MG63 (cell line): Measurements from ENCODE around the gene CSNK1G1. TPM values are rescaled to one million over a fixed set of nuclear protein-coding genes. Genes with fewer than 3 reads are reported as not detected.
"Not testable (repeated sequence)": the region's sequence is repeated elsewhere in the genome, so short reads cannot be mapped to it uniquely, and the experiment has no call there.

ENCODE experiments used
- DNase-seq: peaks from one replicate; pipeline ENCODE4 v3.0.0-alpha.2; 2020
- H3K27me3 ChIP-seq: fragments of 250-450 bp; sonication (Bioruptor Pico); 2 replicates; pipeline ENCODE4 v1.5.1; 2020; ENCODE audit warnings: mild to moderate bottlenecking, moderate library complexity
- H3K36me3 ChIP-seq: fragments of 250-450 bp; sonication (Bioruptor Pico); 2 replicates; pipeline ENCODE4 v1.5.1; 2020; ENCODE audit warnings: mild to moderate bottlenecking, moderate library complexity
- H3K4me3 ChIP-seq: fragments of 250-450 bp; sonication (Bioruptor Pico); 2 replicates; pipeline ENCODE4 v1.5.1; 2020; ENCODE audit warnings: mild to moderate bottlenecking, moderate library complexity
- H3K9me3 ChIP-seq: fragments of 250-450 bp; sonication (Bioruptor Pico); 2 replicates; pipeline ENCODE4 v1.5.1; 2020; ENCODE audit warnings: mild to moderate bottlenecking, moderate library complexity
- total RNA-seq: library from RNA; depleted of rRNA; stranded (reverse); fragments of >200 nt; shearing (Covaris generic); gene quantifications from 2 replicates; pipeline ENCODE4 v1.2.3, GENCODE V29; 2014; ENCODE audit warnings: low replicate concordance

Gene CSNK1G1
- total RNA-seq, 1 experiment from 2014 or later = 12.7 TPM

DNA sequence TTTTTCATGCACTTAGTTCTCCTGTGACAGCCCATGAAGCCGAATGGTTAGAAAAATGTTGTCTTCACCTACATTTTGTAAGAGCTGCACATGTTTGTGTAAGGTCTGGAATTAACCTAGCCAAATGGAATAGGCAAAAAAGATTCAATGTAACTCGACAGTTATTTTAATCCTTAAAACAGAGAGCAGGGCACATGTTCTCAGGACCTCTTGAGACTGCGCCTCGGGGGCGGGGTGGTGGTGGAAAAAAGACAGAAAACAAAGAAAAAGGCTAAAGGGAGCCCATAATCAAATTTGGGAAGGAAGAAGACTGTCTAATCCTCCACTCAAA, 702 bp upstream of the CSNK1G1 start:
- Histone ChIP-seq H3K36me3 (peaks cover 13% of the 10 kb centered on the region), H3K4me3 (peak overlapping the region; percentile 74), H3K9me3 (no peaks in the 10 kb centered on the region), H3K27me3 (no peaks in the 10 kb centered on the region)
- no peak for DNase-seq

DNA sequence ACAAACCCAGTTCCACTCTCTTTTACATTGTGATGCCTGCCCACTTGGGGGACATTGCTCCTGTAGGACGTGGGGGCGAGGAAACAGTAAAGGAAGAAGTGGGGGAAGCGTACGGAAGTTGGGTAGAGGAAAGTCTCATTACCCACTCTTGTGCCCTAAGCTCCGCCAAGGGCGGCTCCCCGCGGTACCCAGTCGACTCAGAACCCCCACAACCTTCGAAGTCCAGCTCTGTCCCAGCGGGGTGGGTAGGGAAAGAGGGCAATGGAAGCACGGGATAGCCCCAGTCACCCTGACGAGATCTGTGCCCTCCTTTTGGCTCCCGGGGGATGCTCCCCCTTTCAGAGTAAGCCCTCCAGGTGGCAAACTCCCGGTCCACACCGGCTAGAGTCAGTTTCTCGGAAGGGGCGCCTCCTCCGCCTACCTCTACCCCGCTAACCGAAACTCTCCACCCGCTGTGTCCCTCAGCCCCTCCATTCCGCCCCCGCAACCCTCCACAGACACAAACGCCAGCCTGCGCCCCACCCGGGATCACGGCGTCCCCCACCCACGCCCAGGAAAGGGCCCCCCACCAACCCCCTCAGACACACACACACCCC, 527 bp downstream of the CSNK1G1 start:
- Histone ChIP-seq H3K4me3 (peak overlapping the region; percentile 74), H3K27me3 (no peaks in the 10 kb centered on the region), H3K9me3 (no peaks in the 10 kb centered on the region), H3K36me3 (peaks cover 11% of the 10 kb centered on the region)
- peak; percentile 34 for DNase-seq

DNA sequence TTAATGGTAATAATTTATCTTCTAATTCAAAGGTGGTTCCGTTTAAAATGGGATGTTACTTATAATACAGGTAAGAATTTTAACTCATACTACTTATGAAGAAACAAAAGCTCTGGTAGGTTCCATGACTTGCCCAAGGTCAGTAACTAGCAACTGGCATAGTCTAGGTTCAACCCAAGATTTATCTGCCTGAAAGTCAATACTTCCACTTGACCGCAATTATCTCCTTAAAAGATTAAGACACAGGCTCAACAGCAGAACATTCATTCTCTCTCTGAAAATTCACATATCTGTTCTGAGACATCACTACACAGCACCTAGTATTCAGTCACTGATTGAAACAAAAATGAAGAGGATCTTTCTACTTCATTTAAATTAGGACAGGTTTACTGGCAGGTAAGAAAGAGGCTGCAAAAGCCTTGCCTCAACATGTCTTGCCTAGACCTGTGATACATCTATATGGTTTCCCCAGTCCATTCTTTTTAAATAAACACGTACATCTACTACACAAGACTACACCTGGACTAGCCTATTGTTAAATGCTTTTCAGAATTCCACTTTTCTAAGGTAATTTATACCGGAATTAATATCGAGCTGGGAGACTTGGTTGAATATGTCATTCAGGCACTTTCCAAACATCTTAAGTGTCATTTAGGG, 1.2 kb downstream of the CSNK1G1 start:
- DNase-seq = no peak
- Histone ChIP-seq H3K36me3 (peaks cover 8% of the 10 kb centered on the region), H3K4me3 (peak overlapping the region; percentile 74), H3K27me3 (no peaks in the 10 kb centered on the region), H3K9me3 (no peaks in the 10 kb centered on the region)

DNA sequence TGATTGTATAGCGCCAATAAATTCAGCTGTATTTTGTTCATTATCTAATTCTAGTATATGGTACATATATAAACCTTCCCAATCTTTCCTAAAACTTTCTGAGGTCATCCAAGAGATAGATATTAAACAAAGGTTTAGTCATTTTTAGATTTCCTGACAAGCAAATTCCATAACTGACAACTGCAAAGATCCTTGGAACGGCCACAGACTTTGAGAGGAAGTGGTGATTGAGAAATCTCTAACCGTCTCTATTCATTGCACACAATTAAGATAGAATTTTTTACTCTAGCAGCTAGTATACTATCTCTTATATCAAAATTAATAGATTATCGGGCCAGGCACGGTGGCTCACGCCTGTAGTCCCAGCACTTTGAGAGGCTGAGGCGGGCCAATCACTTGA, 4.7 kb downstream of the CSNK1G1 start:
- Histone ChIP-seq H3K4me3 (no peak overlapping the region), H3K9me3 (no peaks in the 10 kb centered on the region), H3K27me3 (no peaks in the 10 kb centered on the region), H3K36me3 (peaks cover 13% of the 10 kb centered on the region)
- no peak for DNase-seq

- H3K27me3 ChIP-seq = no peaks in the 10 kb centered on the region
- peaks cover 13% of the 10 kb centered on the region for H3K36me3 ChIP-seq
- H3K9me3 ChIP-seq = no peaks in the 10 kb centered on the region
- H3K4me3 ChIP-seq = no peak overlapping the region
- DNase-seq = no peak
These were observed 6.6 kb downstream of the CSNK1G1 start for GRCh38 chr15:64349375-64349774.

DNA sequence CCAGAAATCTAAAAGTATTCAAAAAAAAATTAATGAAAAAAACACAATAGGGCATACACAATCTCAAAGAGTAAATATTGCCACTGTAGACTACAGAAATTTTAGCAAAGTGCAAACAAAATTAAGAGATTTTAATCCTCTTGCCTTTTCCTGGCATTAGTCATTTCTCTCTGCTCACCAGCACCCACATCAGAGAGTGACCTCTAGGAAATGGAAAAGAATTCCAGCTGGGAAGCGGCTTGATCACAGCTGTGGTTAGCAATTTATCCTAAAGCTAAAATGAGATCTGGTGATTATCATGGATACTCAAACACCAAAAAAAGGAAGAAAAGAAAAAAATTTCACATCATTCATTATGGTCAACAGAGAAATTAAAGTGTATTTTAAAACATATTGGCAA, 7.5 kb downstream of the CSNK1G1 start:
- Histone ChIP-seq H3K4me3 (no peak overlapping the region), H3K9me3 (no peaks in the 10 kb centered on the region), H3K27me3 (no peaks in the 10 kb centered on the region), H3K36me3 (peaks cover 13% of the 10 kb centered on the region)
- no peak for DNase-seq

DNA sequence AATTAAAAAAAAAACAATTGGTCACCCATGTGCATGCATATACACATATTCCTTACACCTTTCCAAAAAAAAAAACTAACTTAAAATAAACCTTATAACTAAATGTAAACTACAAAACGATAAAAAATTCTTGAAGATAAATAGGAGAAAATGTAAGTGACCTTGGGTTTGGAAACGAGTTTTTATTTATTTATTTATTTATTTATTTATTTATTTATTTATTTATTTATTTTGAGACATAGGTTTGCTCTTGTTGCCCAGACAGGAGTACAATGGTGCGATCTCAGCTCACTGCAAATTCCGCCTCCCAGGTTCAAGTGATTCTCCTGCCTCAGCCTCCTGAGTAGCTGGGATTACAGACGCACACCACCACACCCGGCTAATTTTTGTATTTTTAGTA, 9.7 kb downstream of the CSNK1G1 start:
- H3K27me3 ChIP-seq, H3K9me3 ChIP-seq, H3K4me3 ChIP-seq, DNase-seq: not testable (repeated sequence)
- H3K36me3 ChIP-seq = peaks cover 18% of the 10 kb centered on the region

DNA sequence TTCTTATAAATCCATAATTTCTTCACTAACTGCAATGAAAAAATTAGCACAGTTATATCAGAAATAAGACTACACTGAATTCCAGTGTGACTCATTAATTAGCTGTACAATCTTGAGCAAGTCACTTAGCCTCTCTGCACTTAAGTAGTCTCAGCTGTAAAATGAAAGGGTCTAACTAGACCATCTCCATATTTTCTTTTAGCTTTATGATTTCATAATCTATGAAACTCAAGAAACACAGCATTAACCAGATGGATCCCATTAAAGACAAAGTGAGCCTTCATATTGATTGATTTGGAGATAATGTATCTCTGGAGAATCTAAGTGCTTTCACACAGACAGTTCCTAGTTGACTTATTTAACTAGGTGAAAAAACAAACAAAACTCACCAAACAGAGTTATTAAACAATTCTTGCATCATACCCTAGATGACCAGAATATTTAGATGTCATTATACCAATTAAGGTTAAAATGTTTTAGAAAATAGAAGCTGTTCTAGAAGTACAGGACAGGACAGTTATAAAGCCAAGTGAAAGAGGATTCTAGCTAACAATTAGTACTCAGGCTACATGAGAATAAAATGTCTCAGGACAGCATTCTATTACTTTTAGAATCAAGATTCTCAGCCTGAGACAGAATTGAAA, 11.2 kb downstream of the CSNK1G1 start:
- Histone ChIP-seq H3K9me3 (no peaks in the 10 kb centered on the region), H3K36me3 (peaks cover 13% of the 10 kb centered on the region), H3K4me3 (no peak overlapping the region), H3K27me3 (no peaks in the 10 kb centered on the region)
- no peak for DNase-seq

DNA sequence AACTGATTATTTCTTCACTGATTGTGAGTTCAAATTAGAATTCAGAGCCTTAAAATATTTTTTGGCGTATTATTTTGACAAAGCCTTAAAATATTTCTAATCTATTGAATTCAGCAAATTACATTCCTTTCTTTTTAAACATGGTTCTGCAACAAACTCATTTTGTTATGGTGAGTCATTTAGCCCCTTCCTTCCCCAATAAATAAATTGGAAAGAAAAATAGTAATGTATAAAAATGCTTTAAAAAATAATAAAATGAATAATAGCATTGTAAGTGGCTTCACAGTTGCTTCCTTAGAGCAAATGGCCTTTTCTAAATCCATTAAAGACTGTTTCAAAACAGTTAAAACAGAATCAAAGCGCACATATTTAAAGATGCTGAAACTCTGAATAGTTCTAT, 12.1 kb downstream of the CSNK1G1 start:
- Histone ChIP-seq H3K27me3 (no peaks in the 10 kb centered on the region), H3K9me3 (no peaks in the 10 kb centered on the region), H3K4me3 (no peak overlapping the region), H3K36me3 (peaks cover 13% of the 10 kb centered on the region)
- no peak for DNase-seq

DNA sequence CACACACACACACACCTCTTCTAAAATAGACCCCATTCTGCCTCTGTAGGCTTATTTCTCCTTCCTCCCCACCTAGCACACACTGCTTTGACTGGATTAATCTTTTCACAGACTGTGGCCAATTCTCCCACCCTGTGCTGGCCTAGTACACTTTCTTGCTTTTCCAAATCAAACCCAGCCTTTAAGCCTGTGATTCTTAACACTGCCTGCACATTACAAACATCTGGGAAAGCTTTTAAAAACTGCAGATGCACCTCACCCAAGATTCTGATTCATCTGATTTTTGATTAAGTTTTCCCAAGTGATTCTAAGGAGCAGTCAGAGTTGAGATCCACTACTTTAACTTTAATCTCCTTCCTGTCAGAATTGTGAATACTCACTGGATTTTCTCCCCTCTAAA, 12.8 kb downstream of the CSNK1G1 start:
- peaks cover 13% of the 10 kb centered on the region for H3K36me3 ChIP-seq
- no peak for DNase-seq
- no peak overlapping the region for H3K4me3 ChIP-seq
- no peaks in the 10 kb centered on the region for H3K9me3 ChIP-seq
- no peaks in the 10 kb centered on the region for H3K27me3 ChIP-seq

DNA sequence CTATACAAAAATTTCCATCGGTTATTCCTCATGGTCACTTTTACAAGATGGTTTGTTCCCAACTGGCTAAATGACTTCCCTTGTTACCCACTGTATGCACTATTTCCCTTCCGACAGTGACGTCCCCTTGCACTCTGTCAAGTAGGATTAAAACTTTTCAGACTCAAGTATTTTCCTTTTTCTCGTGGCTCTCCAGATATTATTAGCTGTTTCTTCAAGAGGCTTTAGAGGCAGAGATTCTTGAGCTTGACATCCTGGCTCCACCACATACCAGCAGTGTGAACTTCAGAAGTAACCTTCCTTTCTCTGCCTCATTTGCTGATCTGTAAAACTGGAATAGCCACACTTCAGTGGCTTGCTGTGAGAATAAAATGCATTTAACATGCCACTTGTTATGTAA, 14.0 kb downstream of the CSNK1G1 start:
- no peak overlapping the region for H3K4me3 ChIP-seq
- no peak for DNase-seq
- H3K27me3 ChIP-seq = no peaks in the 10 kb centered on the region
- peaks cover 10% of the 10 kb centered on the region for H3K36me3 ChIP-seq
- no peaks in the 10 kb centered on the region for H3K9me3 ChIP-seq

GRCh38 chr15:64340355-64340754, 15.6 kb downstream of the CSNK1G1 start:
- no peak for DNase-seq
- Histone ChIP-seq H3K27me3 (no peaks in the 10 kb centered on the region), H3K36me3 (peaks cover 5% of the 10 kb centered on the region; the same call in 1 of the 2 replicates), H3K9me3 (no peaks in the 10 kb centered on the region), H3K4me3 (no peak overlapping the region)

DNA sequence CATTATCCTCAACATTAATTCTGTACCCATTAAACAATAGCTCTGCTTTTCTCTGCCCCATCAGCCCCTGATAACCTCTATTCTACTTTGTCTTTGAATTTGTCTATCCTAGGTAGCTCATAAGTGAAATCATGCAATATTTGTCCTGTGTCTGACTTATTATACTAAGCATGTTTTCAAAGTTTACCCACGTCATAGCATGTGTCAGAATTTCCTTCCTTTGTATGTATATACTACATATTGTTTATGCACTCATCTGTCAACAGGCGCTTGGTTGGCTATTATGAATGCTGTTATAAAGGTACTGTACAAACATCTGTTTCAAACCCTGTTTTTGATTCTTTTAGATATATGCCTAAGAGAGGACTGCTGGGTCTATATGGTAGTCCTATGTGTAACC, 18.2 kb downstream of the CSNK1G1 start:
- DNase-seq = no peak
- no peaks in the 10 kb centered on the region for H3K27me3 ChIP-seq
- no peaks in the 10 kb centered on the region for H3K9me3 ChIP-seq
- no peak overlapping the region for H3K4me3 ChIP-seq
- H3K36me3 ChIP-seq = peaks cover 17% of the 10 kb centered on the region; the same call in 1 of the 2 replicates

DNA sequence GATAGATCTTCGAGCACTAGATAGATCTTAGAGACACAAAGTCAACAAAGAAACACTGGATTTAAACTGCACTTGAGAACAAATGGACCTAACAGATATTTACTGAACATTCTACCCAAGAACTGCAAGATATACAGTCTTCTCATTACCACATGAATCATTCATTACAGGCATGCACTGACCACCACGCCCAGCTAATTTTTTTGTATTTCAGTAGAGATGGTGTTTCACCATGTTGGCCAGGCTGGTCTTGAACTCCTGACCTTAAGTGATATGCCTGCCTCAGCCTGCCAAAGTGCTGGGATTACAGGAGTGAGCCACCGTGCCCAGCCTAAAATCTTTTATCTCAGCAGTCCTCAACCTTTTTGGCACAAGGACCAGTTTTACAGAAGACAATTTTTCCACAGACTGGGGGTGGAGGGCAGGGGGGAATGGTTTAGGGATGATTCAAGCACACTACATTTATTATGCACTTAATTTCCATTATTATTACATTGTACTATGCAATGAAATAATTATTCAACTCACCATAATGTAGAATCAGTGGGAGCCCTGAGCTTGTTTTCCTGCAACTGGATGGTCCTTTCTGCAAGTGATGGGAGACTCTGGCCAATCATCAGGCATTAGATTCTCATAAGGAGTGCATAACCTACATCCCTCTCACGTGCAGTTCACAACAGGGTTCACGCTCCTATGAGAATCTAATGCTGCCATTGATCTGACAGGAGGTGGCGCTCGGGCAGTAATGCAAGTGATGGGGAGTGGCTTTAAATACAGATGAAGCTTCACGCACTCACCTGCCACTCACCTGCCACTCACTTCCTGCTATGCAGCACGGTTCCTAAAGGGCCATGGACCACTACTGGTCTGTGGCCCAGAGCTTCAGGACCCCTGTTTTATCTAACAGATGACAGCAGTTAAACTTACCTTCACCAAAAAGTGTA, 21.7 kb downstream of the CSNK1G1 start:
- H3K4me3 ChIP-seq = no peak overlapping the region
- H3K36me3 ChIP-seq = peaks cover 12% of the 10 kb centered on the region; the same call in 1 of the 2 replicates
- H3K9me3 ChIP-seq = no peaks in the 10 kb centered on the region
- no peak for DNase-seq
- no peaks in the 10 kb centered on the region for H3K27me3 ChIP-seq

DNA sequence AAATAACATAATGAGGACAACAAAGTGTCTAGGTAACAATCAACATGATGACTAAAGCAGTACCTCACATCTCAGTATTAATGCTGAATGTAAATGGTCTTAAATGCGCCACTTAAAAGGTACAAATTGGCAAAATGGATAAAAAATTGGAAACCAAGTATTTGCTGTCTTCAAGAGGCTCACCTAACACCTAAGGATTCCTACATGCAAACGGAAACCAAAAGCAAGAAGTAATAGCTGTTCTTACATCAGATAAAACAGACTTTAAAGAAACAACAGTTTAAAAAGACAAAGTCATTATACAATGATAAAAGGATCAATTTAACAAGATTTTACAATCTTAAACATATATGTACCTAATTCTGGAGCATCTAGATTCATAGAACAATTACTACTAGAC, 22.5 kb downstream of the CSNK1G1 start:
- H3K9me3 ChIP-seq = no peaks in the 10 kb centered on the region
- H3K27me3 ChIP-seq = no peaks in the 10 kb centered on the region
- peaks cover 12% of the 10 kb centered on the region; the same call in 1 of the 2 replicates for H3K36me3 ChIP-seq
- no peak for DNase-seq
- H3K4me3 ChIP-seq = no peak overlapping the region

DNA sequence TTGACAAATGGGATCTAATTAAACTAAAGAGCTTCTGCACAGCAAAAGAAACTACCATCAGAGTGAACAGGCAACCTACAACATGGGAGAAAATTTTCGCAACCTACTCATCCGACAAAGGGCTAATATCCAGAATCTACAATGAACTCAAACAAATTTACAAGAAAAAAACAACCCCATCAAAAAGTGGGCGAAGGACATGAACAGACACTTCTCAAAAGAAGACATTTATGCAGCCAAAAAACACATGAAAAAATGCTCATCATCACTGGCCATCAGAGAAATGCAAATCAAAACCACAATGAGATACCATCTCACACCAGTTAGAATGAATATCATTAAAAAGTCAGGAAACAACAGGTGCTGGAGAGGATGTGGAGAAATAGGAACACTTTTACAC, 24.3 kb downstream of the CSNK1G1 start:
- not testable (repeated sequence) for H3K27me3 ChIP-seq, H3K4me3 ChIP-seq, DNase-seq, H3K9me3 ChIP-seq
- peaks cover 12% of the 10 kb centered on the region; the same call in 1 of the 2 replicates for H3K36me3 ChIP-seq

- not testable (repeated sequence) for H3K27me3 ChIP-seq, DNase-seq, H3K9me3 ChIP-seq, H3K4me3 ChIP-seq, H3K36me3 ChIP-seq
These were observed 29.0 kb downstream of the CSNK1G1 start for GRCh38 chr15:64326975-64327374.
